Hepatocyte (in vitro differentiated cells): ENCODE measurements around the gene RASSF3.

Experiments used
- EZH2 ChIP-seq: fragments of 200-600 bp; sonication (generic); IDR thresholded peaks from 2 replicates; pipeline ENCODE4 v1.6.1; 2016; ENCODE audit warnings: antibody characterized with exemption, mild to moderate bottlenecking, borderline replicate concordance
- EZH2phosphoT487 ChIP-seq: fragments of 200-600 bp; sonication (generic); IDR thresholded peaks from one replicate; pipeline ENCODE4 v1.6.1; 2018; ENCODE audit warnings: antibody characterized with exemption, mild to moderate bottlenecking, low read depth, moderate library complexity; ENCODE audit not compliant: unreplicated experiment, severe bottlenecking
- TF ChIP-seq, protein P1 (sequence below): fragments of 200-600 bp; sonication (generic); IDR thresholded peaks from 2 replicates; pipeline ENCODE4 v1.5.1; 2016; ENCODE audit warnings: antibody characterized with exemption, mild to moderate bottlenecking; ENCODE audit not compliant: poor library complexity

GRCh38 chr12:64745259-64745807 lies 135.0 kb downstream of the RASSF3 start:
- TF ChIP-seq, protein P1, sequence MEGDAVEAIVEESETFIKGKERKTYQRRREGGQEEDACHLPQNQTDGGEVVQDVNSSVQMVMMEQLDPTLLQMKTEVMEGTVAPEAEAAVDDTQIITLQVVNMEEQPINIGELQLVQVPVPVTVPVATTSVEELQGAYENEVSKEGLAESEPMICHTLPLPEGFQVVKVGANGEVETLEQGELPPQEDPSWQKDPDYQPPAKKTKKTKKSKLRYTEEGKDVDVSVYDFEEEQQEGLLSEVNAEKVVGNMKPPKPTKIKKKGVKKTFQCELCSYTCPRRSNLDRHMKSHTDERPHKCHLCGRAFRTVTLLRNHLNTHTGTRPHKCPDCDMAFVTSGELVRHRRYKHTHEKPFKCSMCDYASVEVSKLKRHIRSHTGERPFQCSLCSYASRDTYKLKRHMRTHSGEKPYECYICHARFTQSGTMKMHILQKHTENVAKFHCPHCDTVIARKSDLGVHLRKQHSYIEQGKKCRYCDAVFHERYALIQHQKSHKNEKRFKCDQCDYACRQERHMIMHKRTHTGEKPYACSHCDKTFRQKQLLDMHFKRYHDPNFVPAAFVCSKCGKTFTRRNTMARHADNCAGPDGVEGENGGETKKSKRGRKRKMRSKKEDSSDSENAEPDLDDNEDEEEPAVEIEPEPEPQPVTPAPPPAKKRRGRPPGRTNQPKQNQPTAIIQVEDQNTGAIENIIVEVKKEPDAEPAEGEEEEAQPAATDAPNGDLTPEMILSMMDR: no peak
- TF ChIP-seq EZH2 (no peak), EZH2phosphoT487 (no peak)
